Neuron (in vitro differentiated cells): ENCODE results near the gene MAML3.

ENCODE experiments used
- H2AFZ ChIP-seq: one replicate; pipeline ENCODE4 v1.6.1; 2013; ENCODE audit warnings: low read depth, mild to moderate bottlenecking, inconsistent platforms, low read length, moderate library complexity
- H3K27me3 ChIP-seq: one replicate; pipeline ENCODE4 v1.6.1; 2013; ENCODE audit warnings: low read length; ENCODE audit not compliant: insufficient read depth
- H3K36me3 ChIP-seq: one replicate; pipeline ENCODE4 v1.6.1; 2013; ENCODE audit warnings: low read length; ENCODE audit not compliant: insufficient read depth
- H3K4me1 ChIP-seq: one replicate; pipeline ENCODE4 v1.6.1; 2013; ENCODE audit warnings: low read length; ENCODE audit not compliant: insufficient read depth
- H3K4me3 ChIP-seq: 2 replicates; pipeline ENCODE4 v1.5.1; 2013; ENCODE audit warnings: mild to moderate bottlenecking, low read length, moderate library complexity
- H3K9me3 ChIP-seq: one replicate; pipeline ENCODE4 v1.6.1; 2013; ENCODE audit warnings: low read length

MAML3 gene

DNA sequence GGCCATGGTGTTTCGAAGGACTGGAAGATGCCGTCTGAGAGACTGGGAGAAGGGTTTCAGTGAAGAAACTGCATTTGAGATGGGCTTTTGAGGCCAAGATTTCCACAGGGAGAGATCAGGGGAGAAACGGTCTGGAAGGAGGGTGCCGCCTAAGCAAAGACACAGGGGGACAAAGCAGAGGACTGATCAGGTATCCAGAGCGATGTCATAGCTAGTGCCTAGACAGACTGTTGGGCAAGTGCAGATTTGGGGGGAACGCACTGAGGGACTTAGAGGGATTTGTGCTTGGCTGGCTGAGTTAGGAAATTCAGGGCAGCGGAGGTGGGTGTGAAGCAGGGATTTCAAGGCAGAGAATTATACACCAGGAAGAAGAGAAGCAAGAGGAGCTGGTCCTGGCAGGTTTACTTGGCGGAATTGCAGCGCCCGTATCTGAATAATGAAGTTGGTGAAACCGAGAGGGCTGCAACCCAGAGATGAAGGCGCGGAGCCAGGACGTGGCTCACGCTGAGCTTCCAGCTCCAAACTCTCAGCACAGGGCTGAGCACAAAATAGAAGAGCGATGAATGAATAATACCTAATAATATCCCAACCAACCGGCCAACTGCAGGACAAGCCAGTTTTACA lies 106.9 kb downstream of the MAML3 start:
- H3K4me1 ChIP-seq: peaks cover 55% of the 10 kb centered on the region
- no peak overlapping the region for H2AFZ ChIP-seq
- H3K9me3 ChIP-seq: no peaks in the 10 kb centered on the region
- H3K36me3 ChIP-seq: no peaks in the 10 kb centered on the region
- H3K4me3 ChIP-seq: no peak overlapping the region
- no peaks in the 10 kb centered on the region for H3K27me3 ChIP-seq

DNA sequence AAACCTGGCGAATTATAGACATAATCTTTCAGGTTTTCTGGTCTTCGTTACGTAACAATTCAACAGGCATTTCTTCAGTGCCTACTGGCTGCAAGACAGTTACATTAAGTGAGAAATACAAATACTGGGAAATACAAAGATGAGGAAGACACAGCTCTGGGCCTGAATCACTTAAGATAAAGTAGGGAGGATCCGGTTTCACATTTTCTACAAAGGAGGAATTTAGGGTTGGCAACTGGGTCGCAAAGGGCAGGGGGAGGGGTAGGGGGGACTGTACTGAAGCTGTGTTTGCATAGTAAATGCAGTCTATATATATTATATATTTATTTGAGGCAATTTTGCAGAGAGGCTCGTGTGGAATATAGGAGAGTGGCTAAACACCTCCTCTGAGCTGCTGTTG lies 107.4 kb downstream of the MAML3 start:
- Histone ChIP-seq H3K9me3 (no peaks in the 10 kb centered on the region), H3K4me3 (no peak overlapping the region), H3K36me3 (no peaks in the 10 kb centered on the region), H3K4me1 (peaks cover 55% of the 10 kb centered on the region), H2AFZ (no peak overlapping the region), H3K27me3 (no peaks in the 10 kb centered on the region)

- no peaks in the 10 kb centered on the region for H3K27me3 ChIP-seq
- H3K9me3 ChIP-seq: no peaks in the 10 kb centered on the region
- no peak overlapping the region for H3K4me3 ChIP-seq
- H2AFZ ChIP-seq: no peak overlapping the region
- H3K4me1 ChIP-seq: peaks cover 55% of the 10 kb centered on the region
- no peaks in the 10 kb centered on the region for H3K36me3 ChIP-seq
Observed at GRCh38 chr4:140046016-140046415, 108.0 kb downstream of the MAML3 start.

DNA sequence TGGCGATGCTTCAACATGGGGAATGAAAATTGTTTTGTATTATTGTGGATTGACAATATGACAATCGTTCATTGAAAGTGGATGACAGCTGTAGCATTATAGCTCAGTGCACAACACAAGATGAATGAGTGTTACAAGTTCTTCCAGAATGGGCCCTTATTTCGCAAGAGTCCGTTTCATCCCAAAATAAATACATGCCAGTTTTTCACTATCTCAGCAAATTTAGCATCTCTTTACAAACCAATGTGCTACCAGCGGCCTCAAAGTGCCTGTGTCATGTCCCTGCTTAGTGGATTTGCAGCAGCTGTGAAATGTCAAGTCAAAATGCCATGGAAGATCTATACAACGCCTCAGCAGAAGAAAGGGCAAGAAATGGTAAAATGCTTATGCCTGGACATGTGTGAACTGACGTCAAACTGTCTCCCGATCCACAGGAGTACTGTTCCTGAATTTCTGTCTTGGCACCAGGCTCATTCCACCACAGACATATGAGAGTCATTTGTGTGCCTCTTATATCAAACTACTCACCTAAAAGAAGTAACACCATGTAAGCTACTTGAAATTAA lies 109.6 kb downstream of the MAML3 start:
- no peaks in the 10 kb centered on the region for H3K27me3 ChIP-seq
- no peaks in the 10 kb centered on the region for H3K36me3 ChIP-seq
- H3K9me3 ChIP-seq: no peaks in the 10 kb centered on the region
- no peak overlapping the region for H3K4me3 ChIP-seq
- H3K4me1 ChIP-seq: peaks cover 41% of the 10 kb centered on the region
- no peak overlapping the region for H2AFZ ChIP-seq

- H3K4me3 ChIP-seq: no peak overlapping the region
- H3K36me3 ChIP-seq: no peaks in the 10 kb centered on the region
- no peak overlapping the region for H2AFZ ChIP-seq
- H3K4me1 ChIP-seq: peaks cover 28% of the 10 kb centered on the region
- H3K27me3 ChIP-seq: no peaks in the 10 kb centered on the region
- no peaks in the 10 kb centered on the region for H3K9me3 ChIP-seq
Observed at GRCh38 chr4:140042634-140043033, 111.3 kb downstream of the MAML3 start.

GRCh38 chr4:140038031-140038533 lies 115.9 kb downstream of the MAML3 start:
- H3K27me3 ChIP-seq: no peaks in the 10 kb centered on the region
- H3K4me3 ChIP-seq: no peak overlapping the region
- no peaks in the 10 kb centered on the region for H3K36me3 ChIP-seq
- peaks cover 22% of the 10 kb centered on the region for H3K4me1 ChIP-seq
- no peak overlapping the region for H2AFZ ChIP-seq
- H3K9me3 ChIP-seq: no peaks in the 10 kb centered on the region

GRCh38 chr4:140037353-140038030 lies 116.5 kb downstream of the MAML3 start:
- H3K4me1 ChIP-seq: peaks cover 22% of the 10 kb centered on the region
- no peaks in the 10 kb centered on the region for H3K27me3 ChIP-seq
- H3K4me3 ChIP-seq: no peak overlapping the region
- no peaks in the 10 kb centered on the region for H3K9me3 ChIP-seq
- H3K36me3 ChIP-seq: no peaks in the 10 kb centered on the region
- no peak overlapping the region for H2AFZ ChIP-seq

GRCh38 chr4:140031706-140032105 lies 122.3 kb downstream of the MAML3 start:
- H3K27me3 ChIP-seq: no peaks in the 10 kb centered on the region
- no peaks in the 10 kb centered on the region for H3K9me3 ChIP-seq
- no peaks in the 10 kb centered on the region for H3K36me3 ChIP-seq
- peaks cover 9% of the 10 kb centered on the region for H3K4me1 ChIP-seq
- H2AFZ ChIP-seq: no peak overlapping the region
- H3K4me3 ChIP-seq: no peak overlapping the region

DNA sequence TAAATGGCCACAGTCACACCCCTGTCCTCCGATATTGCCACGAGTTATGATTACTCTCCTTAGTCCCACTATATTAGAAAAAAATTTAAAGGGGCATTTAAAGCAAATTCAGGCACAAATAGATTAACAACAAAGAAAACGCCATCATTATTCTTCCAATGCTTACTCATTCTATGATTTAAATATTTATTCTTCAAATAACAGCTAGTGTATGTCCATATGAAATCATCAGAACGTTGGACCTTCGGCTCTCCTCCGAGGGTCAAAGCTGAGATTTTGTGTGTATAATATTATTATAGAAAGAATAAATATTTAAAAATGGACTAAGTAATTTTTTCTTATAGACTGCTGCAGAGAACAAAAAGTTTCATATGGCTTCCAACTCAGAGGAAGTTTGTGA lies 122.9 kb downstream of the MAML3 start:
- Histone ChIP-seq H3K36me3 (no peaks in the 10 kb centered on the region), H3K9me3 (no peaks in the 10 kb centered on the region), H3K4me1 (peaks cover 3% of the 10 kb centered on the region), H2AFZ (no peak overlapping the region), H3K4me3 (no peak overlapping the region), H3K27me3 (no peaks in the 10 kb centered on the region)

DNA sequence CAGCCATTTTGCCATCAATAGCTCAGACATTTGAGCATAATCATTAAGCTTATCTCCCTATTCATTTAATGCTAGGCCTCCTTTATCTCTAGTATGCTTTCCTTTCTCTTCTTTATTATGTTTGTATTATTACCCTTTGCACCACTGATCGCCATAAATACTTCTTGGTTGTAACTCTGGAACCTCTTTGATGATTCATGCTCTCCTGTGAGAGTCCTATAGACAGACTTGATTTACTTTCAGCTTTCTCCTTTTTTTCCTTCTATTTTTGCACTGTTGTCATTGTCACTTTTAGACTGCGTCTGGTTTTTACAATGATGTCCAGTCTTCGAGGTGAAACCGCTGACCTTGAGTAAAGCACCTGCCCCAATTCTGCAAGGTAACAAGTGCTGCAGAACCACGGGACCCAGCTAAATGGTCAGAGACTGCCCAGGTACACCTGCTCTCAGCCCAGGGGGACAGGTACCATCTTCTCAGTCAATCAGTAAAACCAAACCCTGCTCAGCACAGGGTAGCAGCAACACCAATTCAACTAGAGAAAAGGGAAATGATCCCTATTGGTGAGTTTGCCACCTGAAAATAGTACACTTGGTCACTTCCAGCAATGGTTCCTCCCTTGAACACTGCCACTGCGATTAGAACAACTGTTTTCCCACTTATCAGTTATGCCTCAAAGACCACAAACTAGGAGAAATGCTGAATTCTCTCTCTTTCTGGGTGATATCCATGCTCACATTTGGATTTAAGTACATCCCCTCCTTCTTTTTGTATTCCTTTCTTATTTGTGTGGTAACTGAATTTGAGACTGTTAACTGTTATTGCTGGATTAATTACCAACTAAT lies 125.1 kb downstream of the MAML3 start:
- no peaks in the 10 kb centered on the region for H3K36me3 ChIP-seq
- no peaks in the 10 kb centered on the region for H3K9me3 ChIP-seq
- no peak overlapping the region for H2AFZ ChIP-seq
- no peak overlapping the region for H3K4me3 ChIP-seq
- no peaks in the 10 kb centered on the region for H3K27me3 ChIP-seq
- H3K4me1 ChIP-seq: no peaks in the 10 kb centered on the region

DNA sequence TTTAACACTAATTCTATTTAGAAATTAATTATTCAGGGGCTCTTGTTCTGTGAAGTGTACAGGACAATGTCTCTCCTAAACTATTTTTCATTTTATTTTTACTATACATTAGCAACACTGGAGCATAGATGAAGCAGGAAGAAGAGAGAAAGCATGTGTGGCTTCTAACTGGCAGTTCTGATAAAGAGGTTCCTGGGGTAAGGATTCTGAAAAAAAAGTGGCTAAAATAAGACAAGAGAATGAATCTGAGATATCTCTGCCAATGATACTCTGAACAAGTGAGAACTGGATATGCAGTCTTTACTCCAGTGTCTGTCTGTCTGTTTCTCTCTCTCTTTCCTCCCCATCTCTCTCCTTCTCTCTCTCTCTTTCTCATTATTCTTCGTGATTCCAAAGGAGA lies 125.9 kb downstream of the MAML3 start:
- Histone ChIP-seq H3K36me3 (no peaks in the 10 kb centered on the region), H3K27me3 (no peaks in the 10 kb centered on the region), H2AFZ (no peak overlapping the region), H3K4me1 (no peaks in the 10 kb centered on the region), H3K9me3 (no peaks in the 10 kb centered on the region), H3K4me3 (no peak overlapping the region)

DNA sequence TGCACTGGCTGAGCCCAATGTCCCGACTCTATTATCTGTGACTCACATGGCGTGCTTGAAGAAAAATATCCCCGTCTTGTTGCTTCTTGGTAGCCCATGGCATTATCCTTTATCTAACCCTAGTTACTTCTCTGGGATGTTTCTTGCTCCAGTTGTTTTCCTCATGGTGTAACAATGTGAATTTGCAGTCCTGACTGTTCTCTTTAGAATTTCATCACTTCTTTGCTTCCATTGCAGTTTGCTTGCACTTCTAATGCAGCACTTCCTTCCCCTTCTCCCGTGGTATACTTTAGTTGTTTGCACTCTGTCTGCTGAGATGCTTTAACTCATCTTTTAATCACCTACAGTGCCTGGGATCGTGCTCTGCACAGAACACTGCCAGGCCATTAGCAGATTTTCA lies 126.9 kb downstream of the MAML3 start:
- Histone ChIP-seq H2AFZ (no peak overlapping the region), H3K4me3 (no peak overlapping the region), H3K9me3 (no peaks in the 10 kb centered on the region), H3K4me1 (no peaks in the 10 kb centered on the region), H3K27me3 (no peaks in the 10 kb centered on the region), H3K36me3 (no peaks in the 10 kb centered on the region)

DNA sequence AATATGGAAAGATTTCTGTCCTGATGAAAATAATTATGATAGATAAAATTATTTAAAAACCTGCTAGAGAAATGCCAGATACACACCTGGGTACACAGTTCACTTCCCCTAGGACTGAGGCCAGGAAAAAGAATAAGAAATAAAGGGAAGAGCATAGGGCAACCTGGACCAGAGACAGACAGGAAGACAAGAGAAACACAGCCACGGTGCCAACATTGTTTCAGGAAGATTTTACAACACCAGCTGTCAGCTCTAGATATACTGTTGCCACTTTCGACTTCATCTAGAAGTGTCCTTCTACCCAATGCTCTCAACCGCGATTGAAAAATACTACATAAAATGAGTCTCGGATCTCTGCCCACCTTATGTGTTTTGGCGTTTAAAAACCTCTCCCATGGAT lies 128.5 kb downstream of the MAML3 start:
- Histone ChIP-seq H3K27me3 (no peaks in the 10 kb centered on the region), H3K4me3 (no peak overlapping the region), H3K4me1 (peaks cover 4% of the 10 kb centered on the region), H3K9me3 (no peaks in the 10 kb centered on the region), H2AFZ (no peak overlapping the region), H3K36me3 (no peaks in the 10 kb centered on the region)
